Left forelimb (tissue), 1 donor: ENCODE data around the gene KCNK5.

ENCODE experiments used
- DNase-seq: peaks from one replicate; pipeline ENCODE4 v3.0.0-alpha.2; 2018; ENCODE audit warnings: low spot score

Gene KCNK5

GRCh38 chr6:39240155-39240757 is 11.0 kb upstream of the KCNK5 start:
- DNase-seq = no peak

GRCh38 chr6:39239527-39240154 is 10.4 kb upstream of the KCNK5 start:
- no peak for DNase-seq

GRCh38 chr6:39236742-39237141 is 7.5 kb upstream of the KCNK5 start:
- DNase-seq = no peak

GRCh38 chr6:39233333-39233732 is 4.1 kb upstream of the KCNK5 start:
- no peak for DNase-seq

GRCh38 chr6:39231521-39232243 is 2.4 kb upstream of the KCNK5 start:
- DNase-seq = no peak

- no peak for DNase-seq
Observed at GRCh38 chr6:39230654-39231035, 1.4 kb upstream of the KCNK5 start.

- DNase-seq = no peak
Observed at GRCh38 chr6:39228111-39228971, 934 bp downstream of the KCNK5 start.

GRCh38 chr6:39227476-39227875 is 1.8 kb downstream of the KCNK5 start:
- no peak for DNase-seq

GRCh38 chr6:39226639-39227329 is 2.5 kb downstream of the KCNK5 start:
- no peak for DNase-seq

GRCh38 chr6:39225946-39226437 is 3.3 kb downstream of the KCNK5 start:
- DNase-seq = no peak

GRCh38 chr6:39225543-39225942 is 3.7 kb downstream of the KCNK5 start:
- no peak for DNase-seq

GRCh38 chr6:39224523-39225182 is 4.6 kb downstream of the KCNK5 start:
- DNase-seq = no peak

- no peak for DNase-seq
Observed at GRCh38 chr6:39224011-39224410, 5.3 kb downstream of the KCNK5 start.

GRCh38 chr6:39223555-39223954 is 5.7 kb downstream of the KCNK5 start:
- no peak for DNase-seq

GRCh38 chr6:39223061-39223460 is 6.2 kb downstream of the KCNK5 start:
- DNase-seq = no peak

- DNase-seq = no peak
Observed at GRCh38 chr6:39221779-39222641, 7.3 kb downstream of the KCNK5 start.

- DNase-seq = no peak
Observed at GRCh38 chr6:39221115-39221514, 8.2 kb downstream of the KCNK5 start.

- DNase-seq = no peak
Observed at GRCh38 chr6:39218868-39219567, 10.3 kb downstream of the KCNK5 start.

GRCh38 chr6:39217177-39217864 is 12.0 kb downstream of the KCNK5 start:
- no peak for DNase-seq
